Raji (cell line): ENCODE measurements around the gene RGS12.

Experiments used
- POLR2A ChIP-seq: IDR thresholded peaks from 2 replicates; pipeline ENCODE4 v1.6.1; 2011; ENCODE audit warnings: low read depth, low read length, control low read depth; ENCODE audit not compliant: insufficient read depth

Gene RGS12

GRCh38 chr4:3304831-3305609 lies 12.2 kb downstream of the RGS12 start:
- no peak for TF ChIP-seq POLR2A

GRCh38 chr4:3305610-3306371 lies 13.0 kb downstream of the RGS12 start:
- no peak for TF ChIP-seq POLR2A

GRCh38 chr4:3306450-3306849 lies 13.6 kb downstream of the RGS12 start:
- no peak for TF ChIP-seq POLR2A

GRCh38 chr4:3307060-3307459 lies 14.2 kb downstream of the RGS12 start:
- TF ChIP-seq POLR2A = no peak

- no peak for TF ChIP-seq POLR2A
Measured at GRCh38 chr4:3307486-3307885, 14.7 kb downstream of the RGS12 start.

- no peak for TF ChIP-seq POLR2A
Measured at GRCh38 chr4:3307891-3308575, 15.2 kb downstream of the RGS12 start.

- no peak for TF ChIP-seq POLR2A
Measured at GRCh38 chr4:3308691-3309090, 15.9 kb downstream of the RGS12 start.

- TF ChIP-seq POLR2A = no peak
Measured at GRCh38 chr4:3310301-3311094, 17.7 kb downstream of the RGS12 start.

GRCh38 chr4:3311095-3311372 lies 18.2 kb downstream of the RGS12 start:
- TF ChIP-seq POLR2A = no peak

GRCh38 chr4:3311489-3312171 lies 18.8 kb downstream of the RGS12 start:
- TF ChIP-seq POLR2A = no peak

- no peak for TF ChIP-seq POLR2A
Measured at GRCh38 chr4:3312362-3312761, 19.5 kb downstream of the RGS12 start.

GRCh38 chr4:3313139-3313538 lies 20.3 kb downstream of the RGS12 start:
- TF ChIP-seq POLR2A = no peak

GRCh38 chr4:3313556-3314228 lies 20.9 kb downstream of the RGS12 start:
- TF ChIP-seq POLR2A = no peak

- no peak for TF ChIP-seq POLR2A
Measured at GRCh38 chr4:3314706-3315260, 22.0 kb downstream of the RGS12 start.

GRCh38 chr4:3315566-3315965 lies 22.7 kb downstream of the RGS12 start:
- no peak for TF ChIP-seq POLR2A
